Measurements from ENCODE around the gene COL2A1. TPM values are rescaled to one million over a fixed set of nuclear protein-coding genes. Genes with fewer than 3 reads are reported as not detected.

COL2A1 gene
- total RNA-seq, 1 experiment from 2014 or later: 201 TPM

DNA sequence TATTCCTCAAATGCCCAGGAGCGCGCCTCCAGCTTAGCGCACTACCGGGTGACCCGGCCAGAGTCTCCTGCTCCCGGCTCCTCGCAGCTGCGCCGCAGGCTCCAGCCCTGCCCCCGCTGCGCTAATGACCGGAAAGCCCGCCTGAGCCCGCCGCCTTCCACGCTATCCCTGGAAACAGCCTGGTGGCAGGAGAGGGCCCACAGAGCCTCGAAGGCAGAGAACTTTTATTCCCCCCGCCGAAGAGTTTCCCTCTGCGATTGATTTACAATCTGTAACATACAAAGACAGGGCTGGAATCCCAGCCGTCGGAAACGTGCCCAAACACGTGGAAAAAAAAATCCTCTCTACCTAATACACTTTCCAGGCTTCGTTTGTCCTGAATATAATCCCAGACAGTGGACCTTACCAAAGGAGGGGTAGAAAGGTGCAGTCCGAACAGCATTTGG lies 1.5 kb downstream of the COL2A1 start:
- no peaks in the 10 kb centered on the region for H3K9me3 Mint-ChIP-seq (ENCODE audit: unreplicated experiment)
- intact Hi-C loops (cut with micrococcal nuclease; ENCODE audit: unreplicated experiment): loop anchor here (1.0 to 5.0 kb wide), 3 partner anchors 35 to 165 kb away; no protein-coding TSS in a partner anchor
- ChIA-PET POLR2A (interaction anchor here (1.1 to 2.1 kb wide), 3 partner anchors 20 to 98 kb away, joined by 5 to 33 read pairs (median 6); partner anchors contain the start of gene VDR), CTCF (interaction anchor here (0.8 to 2.1 kb wide), 6 partner anchors 14 to 98 kb away, joined by 3 to 9 read pairs (median 4); partner anchors contain the start of gene VDR)
- peak overlapping the region; percentile 92 for H3K27ac Mint-ChIP-seq (ENCODE audit: unreplicated experiment)
- no peaks in the 10 kb centered on the region for H3K27me3 ChIP-seq (replicated peaks; ENCODE audit: control insufficient read depth, insufficient read depth, low read length)
- TF ChIP-seq, protein P1, sequence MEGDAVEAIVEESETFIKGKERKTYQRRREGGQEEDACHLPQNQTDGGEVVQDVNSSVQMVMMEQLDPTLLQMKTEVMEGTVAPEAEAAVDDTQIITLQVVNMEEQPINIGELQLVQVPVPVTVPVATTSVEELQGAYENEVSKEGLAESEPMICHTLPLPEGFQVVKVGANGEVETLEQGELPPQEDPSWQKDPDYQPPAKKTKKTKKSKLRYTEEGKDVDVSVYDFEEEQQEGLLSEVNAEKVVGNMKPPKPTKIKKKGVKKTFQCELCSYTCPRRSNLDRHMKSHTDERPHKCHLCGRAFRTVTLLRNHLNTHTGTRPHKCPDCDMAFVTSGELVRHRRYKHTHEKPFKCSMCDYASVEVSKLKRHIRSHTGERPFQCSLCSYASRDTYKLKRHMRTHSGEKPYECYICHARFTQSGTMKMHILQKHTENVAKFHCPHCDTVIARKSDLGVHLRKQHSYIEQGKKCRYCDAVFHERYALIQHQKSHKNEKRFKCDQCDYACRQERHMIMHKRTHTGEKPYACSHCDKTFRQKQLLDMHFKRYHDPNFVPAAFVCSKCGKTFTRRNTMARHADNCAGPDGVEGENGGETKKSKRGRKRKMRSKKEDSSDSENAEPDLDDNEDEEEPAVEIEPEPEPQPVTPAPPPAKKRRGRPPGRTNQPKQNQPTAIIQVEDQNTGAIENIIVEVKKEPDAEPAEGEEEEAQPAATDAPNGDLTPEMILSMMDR (IDR thresholded peaks at IDR 0.05; ENCODE audit: insufficient read depth in 1 of 2, low read depth in 1 of 2, low read length in 1 of 2, severe bottlenecking in 1 of 2, unreplicated experiment in 1 of 2): peak in 1 of 2 experiments; percentile 31
- DNase-seq: peak; percentile 77 to 81
- peaks cover 23% of the 10 kb centered on the region for H3K4me1 ChIP-seq
- H3K36me3 Mint-ChIP-seq (ENCODE audit: insufficient read depth, unreplicated experiment): peaks cover 36% of the 10 kb centered on the region
- H3K4me3 Mint-ChIP-seq (ENCODE audit: unreplicated experiment): peak overlapping the region; percentile 95
- no peaks in the 10 kb centered on the region for H3K27me3 Mint-ChIP-seq (ENCODE audit: insufficient read depth, unreplicated experiment)
- H3K4me1 Mint-ChIP-seq (ENCODE audit: low read depth, unreplicated experiment): peaks cover 8% of the 10 kb centered on the region
- no peaks in the 10 kb centered on the region for H3K9me3 ChIP-seq
- TSS peak; percentile 84 for BruUV-seq (replicated peaks)
- no peaks in the 10 kb centered on the region for H3K36me3 ChIP-seq (ENCODE audit: control insufficient read depth, insufficient read depth, low read length)
- peak overlapping the region; percentile 50 for H3K4me3 ChIP-seq (ENCODE audit: low read depth, low read length)

DNA sequence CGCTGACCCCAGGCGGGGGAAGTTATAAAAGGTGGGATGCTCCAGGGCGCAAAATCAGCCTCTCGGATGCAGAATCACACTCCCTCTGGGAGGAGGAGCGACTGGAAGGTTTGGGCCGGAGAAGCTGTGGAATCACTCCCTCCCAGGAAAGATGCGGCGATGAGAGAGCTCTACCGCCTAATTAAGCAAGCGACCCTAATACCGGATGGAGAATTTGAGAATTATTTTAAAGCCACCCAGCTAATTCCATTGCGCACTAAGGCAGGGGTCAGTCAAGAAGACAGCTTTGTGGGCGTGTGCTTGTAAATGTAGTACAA lies 1.9 kb downstream of the COL2A1 start:
- Mint-ChIP-seq H3K4me1 (ENCODE audit: low read depth, unreplicated experiment) (peaks cover 8% of the 10 kb centered on the region), H3K27me3 (ENCODE audit: insufficient read depth, unreplicated experiment) (no peaks in the 10 kb centered on the region), H3K9me3 (ENCODE audit: unreplicated experiment) (no peaks in the 10 kb centered on the region), H3K27ac (ENCODE audit: unreplicated experiment) (peak overlapping the region; percentile 92), H3K36me3 (ENCODE audit: insufficient read depth, unreplicated experiment) (peaks cover 39% of the 10 kb centered on the region), H3K4me3 (ENCODE audit: unreplicated experiment) (peak overlapping the region; percentile 95)
- BruUV-seq (replicated peaks): no TSS peak
- Histone ChIP-seq H3K36me3 (ENCODE audit: control insufficient read depth, insufficient read depth, low read length) (no peaks in the 10 kb centered on the region), H3K27me3 (replicated peaks; ENCODE audit: control insufficient read depth, insufficient read depth, low read length) (no peaks in the 10 kb centered on the region), H3K4me1 (peaks cover 23% of the 10 kb centered on the region), H3K4me3 (ENCODE audit: low read depth, low read length) (peak overlapping the region; percentile 50), H3K9me3 (no peaks in the 10 kb centered on the region)
- intact Hi-C loops (cut with micrococcal nuclease; ENCODE audit: unreplicated experiment): loop anchor here (1.0 to 5.0 kb wide), 3 partner anchors 35 to 165 kb away; no protein-coding TSS in a partner anchor
- no peak for DNase-seq
- ChIA-PET POLR2A (interaction anchor here (0.6 to 2.1 kb wide), 6 partner anchors 15 to 97 kb away, joined by 3 to 33 read pairs (median 5); partner anchors contain the start of gene VDR), CTCF (interaction anchor here (0.6 to 2.1 kb wide), 10 partner anchors 15 to 1629 kb away, joined by 3 to 9 read pairs (median 4); partner anchors contain the start of genes TMEM106C and VDR)
- TF ChIP-seq, protein P1 (IDR thresholded peaks at IDR 0.05; ENCODE audit: insufficient read depth in 1 of 2, low read depth in 1 of 2, low read length in 1 of 2, severe bottlenecking in 1 of 2, unreplicated experiment in 1 of 2): no peak

DNA sequence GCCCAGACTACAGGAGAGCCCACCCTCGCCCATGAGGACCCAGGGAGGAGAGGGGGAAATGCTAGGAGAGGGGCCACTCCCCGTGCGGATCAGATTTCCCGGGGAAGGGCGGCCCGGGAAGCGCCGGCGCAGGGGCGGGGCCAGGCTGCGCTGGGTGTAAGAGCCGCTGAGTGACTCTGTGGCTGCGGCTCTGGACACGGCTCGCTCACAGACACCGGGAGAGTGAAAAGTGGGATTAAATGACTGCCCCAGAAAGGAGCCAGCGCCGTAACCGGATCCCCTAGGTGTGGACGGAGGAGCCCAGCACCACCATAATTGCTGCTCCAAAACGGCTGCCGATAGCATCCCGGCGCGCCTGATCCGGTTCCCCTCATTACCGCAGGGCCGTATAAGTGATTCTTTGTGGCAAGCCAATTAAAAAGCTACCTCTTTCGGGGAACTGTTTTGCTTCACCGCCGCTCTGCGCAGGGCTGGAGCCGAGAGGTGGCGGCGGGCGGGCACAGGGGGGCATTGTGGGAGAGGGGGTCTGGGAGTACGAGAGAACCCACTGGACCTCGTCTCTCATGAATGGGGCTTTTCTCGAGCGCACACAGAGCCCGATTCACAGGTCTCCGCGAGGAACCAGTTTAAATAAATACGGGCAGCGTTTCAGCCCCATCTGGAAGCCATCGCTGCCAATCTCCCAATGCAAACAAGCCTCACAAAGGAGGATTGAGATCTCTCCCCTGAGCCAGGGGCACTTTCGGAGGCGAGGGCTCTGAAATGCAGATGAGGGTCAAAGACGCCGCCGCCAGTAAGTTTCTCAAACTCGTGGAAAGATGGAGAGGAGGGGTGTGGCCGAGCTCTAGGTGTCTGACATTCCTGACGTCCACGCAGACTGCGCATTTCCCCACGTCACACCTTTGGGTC lies 2.5 kb downstream of the COL2A1 start:
- Histone ChIP-seq H3K4me3 (ENCODE audit: low read depth, low read length) (peak overlapping the region; percentile 50), H3K36me3 (ENCODE audit: control insufficient read depth, insufficient read depth, low read length) (no peaks in the 10 kb centered on the region), H3K27me3 (replicated peaks; ENCODE audit: control insufficient read depth, insufficient read depth, low read length) (no peaks in the 10 kb centered on the region), H3K9me3 (no peaks in the 10 kb centered on the region), H3K4me1 (peaks cover 23% of the 10 kb centered on the region)
- Mint-ChIP-seq H3K9me3 (ENCODE audit: unreplicated experiment) (no peaks in the 10 kb centered on the region), H3K27ac (ENCODE audit: unreplicated experiment) (peak overlapping the region; percentile 92), H3K36me3 (ENCODE audit: insufficient read depth, unreplicated experiment) (peaks cover 39% of the 10 kb centered on the region), H3K4me1 (ENCODE audit: low read depth, unreplicated experiment) (peaks cover 8% of the 10 kb centered on the region), H3K4me3 (ENCODE audit: unreplicated experiment) (peak overlapping the region; percentile 95), H3K27me3 (ENCODE audit: insufficient read depth, unreplicated experiment) (no peaks in the 10 kb centered on the region)
- DNase-seq: peak; percentile 75
- TF ChIP-seq, protein P1 (IDR thresholded peaks at IDR 0.05; ENCODE audit: insufficient read depth in 1 of 2, low read depth in 1 of 2, low read length in 1 of 2, severe bottlenecking in 1 of 2, unreplicated experiment in 1 of 2): no peak
- ChIA-PET POLR2A (interaction anchor here (0.6 to 2.1 kb wide), 6 partner anchors 15 to 97 kb away, joined by 3 to 33 read pairs (median 5); partner anchors contain the start of gene VDR), CTCF (interaction anchor here (0.6 to 2.1 kb wide), 9 partner anchors 15 to 1629 kb away, joined by 3 to 9 read pairs (median 5); partner anchors contain the start of genes TMEM106C and VDR)
- no TSS peak for BruUV-seq (replicated peaks)
- intact Hi-C loops (cut with micrococcal nuclease; ENCODE audit: unreplicated experiment): loop anchor here (1.0 to 5.0 kb wide), 7 partner anchors 22 to 166 kb away; partner anchors contain the start of gene TMEM106C
